Measurements from ENCODE around the gene NMNAT3.

Gene NMNAT3

GRCh38 chr3:139528924-139529323 lies 148.8 kb downstream of the NMNAT3 start:
- no peak overlapping the region for H3K9ac ChIP-seq
- no peaks in the 10 kb centered on the region for H3K9me3 ChIP-seq (replicated peaks in 1 of 11)
- H3K4me3 ChIP-seq, result no peak overlapping the region
- H3K27me3 ChIP-seq, result peaks cover 0 to 3% (median 0%) of the 10 kb centered on the region in 11 experiments; a peak in 1 of 22 replicates
- TF ChIP-seq Cebpa-rat (IDR thresholded peaks at IDR 0.05), result no peak
- no peak overlapping the region for H3K27ac ChIP-seq
- H3K4me1 ChIP-seq, result peaks cover 3 to 11% (median 4%) of the 10 kb centered on the region in 10 experiments; a peak in 17 of 20 replicates
- no peaks in the 10 kb centered on the region for H3K36me3 ChIP-seq
- no peaks in the 10 kb centered on the region for H4K20me1 ChIP-seq
- H3K4me2 ChIP-seq, result no peak overlapping the region

DNA sequence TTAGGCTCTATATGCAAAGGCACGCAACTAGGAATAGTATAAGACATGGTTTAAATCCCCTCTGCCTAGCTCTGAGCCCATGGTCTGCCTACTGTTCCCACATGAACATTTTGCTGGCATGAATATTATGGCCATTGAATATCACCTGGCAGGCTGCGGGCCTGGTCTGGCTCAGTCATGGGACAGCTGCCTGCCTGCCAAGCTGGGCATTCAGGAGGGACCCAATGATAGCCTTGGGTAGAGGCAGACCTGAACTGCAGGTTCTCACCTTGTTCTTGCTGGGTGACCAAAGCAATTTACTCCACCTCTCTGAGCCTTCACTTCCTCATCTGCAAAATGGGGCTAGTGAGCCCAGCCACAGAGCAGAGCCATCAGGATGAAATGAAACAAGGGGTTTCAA lies 149.5 kb downstream of the NMNAT3 start:
- Histone ChIP-seq H3K9ac (no peak overlapping the region), H3K36me3 (no peaks in the 10 kb centered on the region), H3K27me3 (peaks cover 0 to 3% (median 0%) of the 10 kb centered on the region in 11 experiments; a peak in 1 of 22 replicates), H3K9me3 (replicated peaks in 1 of 11) (peaks cover 0 to 2% (median 0%) of the 10 kb centered on the region in 11 experiments; a peak in 1 of 22 replicates), H3K4me1 (peaks cover 0 to 11% (median 0%) of the 10 kb centered on the region in 10 experiments; a peak in 6 of 20 replicates), H3K4me2 (no peak overlapping the region), H3K27ac (no peak overlapping the region), H4K20me1 (no peaks in the 10 kb centered on the region), H3K4me3 (no peak overlapping the region)
- no peak for TF ChIP-seq Cebpa-rat (IDR thresholded peaks at IDR 0.05)

GRCh38 chr3:139527265-139527664 lies 150.5 kb downstream of the NMNAT3 start:
- Histone ChIP-seq H3K4me2 (peak overlapping the region in 2 of 11 experiments; percentile 50 to 61; a peak in 4 of 22 replicates), H3K9ac (no peak overlapping the region), H3K27me3 (peaks cover 0 to 3% (median 0%) of the 10 kb centered on the region in 11 experiments; a peak in 1 of 22 replicates), H3K36me3 (no peaks in the 10 kb centered on the region), H3K4me3 (no peak overlapping the region), H3K27ac (no peak overlapping the region), H3K9me3 (replicated peaks in 1 of 11) (peaks cover 0 to 6% (median 0%) of the 10 kb centered on the region in 11 experiments; a peak in 1 of 22 replicates), H4K20me1 (no peaks in the 10 kb centered on the region), H3K4me1 (peaks cover 0 to 18% (median 0%) of the 10 kb centered on the region in 10 experiments; a peak in 6 of 20 replicates)
- TF ChIP-seq Cebpa-rat (IDR thresholded peaks at IDR 0.05), result no peak

DNA sequence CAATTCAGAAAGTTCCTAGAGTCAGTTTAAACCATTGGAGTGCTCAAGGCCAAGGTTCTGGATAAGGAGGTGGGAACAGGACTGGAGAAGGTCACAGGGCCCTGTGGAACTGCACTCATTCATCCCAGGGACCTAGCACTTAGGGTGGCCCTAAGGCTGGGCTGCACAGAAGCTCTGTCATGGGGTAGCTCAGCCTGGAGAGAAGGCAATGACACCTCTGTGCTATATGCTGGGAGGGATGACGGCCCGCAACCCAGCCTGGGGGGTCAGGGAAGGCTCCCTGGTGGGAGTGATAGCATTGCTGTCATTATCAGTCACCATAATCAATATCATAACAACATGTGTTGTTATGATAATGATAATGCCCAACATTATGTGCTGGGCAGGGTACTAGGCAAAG lies 151.6 kb downstream of the NMNAT3 start:
- Histone ChIP-seq H3K4me1 (peaks cover 0 to 29% (median 6%) of the 10 kb centered on the region in 10 experiments; a peak in 10 of 20 replicates), H3K9ac (no peak overlapping the region), H3K9me3 (replicated peaks in 1 of 11) (peaks cover 0 to 6% (median 0%) of the 10 kb centered on the region in 11 experiments; a peak in 1 of 22 replicates), H3K4me2 (no peak overlapping the region), H3K4me3 (no peak overlapping the region), H3K27ac (no peak overlapping the region), H3K36me3 (no peaks in the 10 kb centered on the region), H4K20me1 (no peaks in the 10 kb centered on the region), H3K27me3 (peaks cover 0 to 3% (median 0%) of the 10 kb centered on the region in 11 experiments; a peak in 1 of 22 replicates)
- no peak for TF ChIP-seq Cebpa-rat (IDR thresholded peaks at IDR 0.05)

GRCh38 chr3:139524841-139525636 lies 152.7 kb downstream of the NMNAT3 start:
- no peak for TF ChIP-seq Cebpa-rat (IDR thresholded peaks at IDR 0.05)
- H3K4me3 ChIP-seq, result no peak overlapping the region
- H3K9me3 ChIP-seq (replicated peaks in 1 of 11), result peaks cover 0 to 6% (median 0%) of the 10 kb centered on the region in 11 experiments; a peak in 1 of 22 replicates
- H3K27ac ChIP-seq, result no peak overlapping the region
- no peak overlapping the region for H3K9ac ChIP-seq
- H4K20me1 ChIP-seq, result no peaks in the 10 kb centered on the region
- H3K36me3 ChIP-seq, result no peaks in the 10 kb centered on the region
- peaks cover 0 to 39% (median 9%) of the 10 kb centered on the region in 10 experiments; a peak in 12 of 20 replicates for H3K4me1 ChIP-seq
- H3K4me2 ChIP-seq, result no peak overlapping the region
- peaks cover 0 to 3% (median 0%) of the 10 kb centered on the region in 11 experiments; a peak in 1 of 22 replicates for H3K27me3 ChIP-seq

DNA sequence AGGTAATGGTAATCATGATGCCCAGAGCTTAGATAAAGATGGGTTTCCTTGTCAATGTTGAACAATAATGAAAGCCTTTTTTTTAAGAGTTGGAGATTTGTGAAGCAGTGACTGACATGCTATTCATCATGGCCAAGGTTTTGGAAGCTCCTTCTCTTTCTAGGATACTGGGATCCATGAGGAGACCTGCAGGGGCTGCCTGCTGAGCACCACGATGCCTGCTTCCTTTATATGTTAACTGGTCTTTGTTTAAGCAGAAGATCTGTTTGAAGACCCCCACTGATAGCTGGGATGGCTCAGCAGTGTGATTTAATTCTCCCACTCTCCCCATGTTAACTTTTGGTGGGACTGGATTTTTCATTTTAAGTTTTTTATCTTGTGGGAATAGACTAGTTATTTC lies 154.1 kb downstream of the NMNAT3 start:
- Histone ChIP-seq H4K20me1 (no peaks in the 10 kb centered on the region), H3K4me3 (no peak overlapping the region), H3K36me3 (no peaks in the 10 kb centered on the region), H3K4me1 (peaks cover 0 to 49% (median 9%) of the 10 kb centered on the region in 10 experiments; a peak in 12 of 20 replicates), H3K27me3 (peaks cover 0 to 3% (median 0%) of the 10 kb centered on the region in 11 experiments; a peak in 1 of 22 replicates), H3K4me2 (no peak overlapping the region), H3K9me3 (replicated peaks in 1 of 11) (peaks cover 0 to 6% (median 0%) of the 10 kb centered on the region in 11 experiments; a peak in 1 of 22 replicates), H3K9ac (no peak overlapping the region), H3K27ac (no peak overlapping the region)
- TF ChIP-seq Cebpa-rat (IDR thresholded peaks at IDR 0.05), result no peak

- Histone ChIP-seq H3K9me3 (replicated peaks in 1 of 11) (peaks cover 0 to 6% (median 0%) of the 10 kb centered on the region in 11 experiments; a peak in 1 of 22 replicates), H3K4me2 (peak overlapping the region in 2 of 11 experiments; percentile 69 to 75; a peak in 2 of 22 replicates), H3K4me1 (peaks cover 0 to 49% (median 9%) of the 10 kb centered on the region in 10 experiments; a peak in 12 of 20 replicates), H3K9ac (no peak overlapping the region), H3K27me3 (peaks cover 0 to 3% (median 0%) of the 10 kb centered on the region in 11 experiments; a peak in 1 of 22 replicates), H4K20me1 (no peaks in the 10 kb centered on the region), H3K4me3 (no peak overlapping the region), H3K36me3 (no peaks in the 10 kb centered on the region), H3K27ac (no peak overlapping the region)
- no peak for TF ChIP-seq Cebpa-rat (IDR thresholded peaks at IDR 0.05)
Observed at GRCh38 chr3:139523166-139523565, 154.6 kb downstream of the NMNAT3 start.

- Histone ChIP-seq H3K4me3 (no peak overlapping the region), H3K27ac (peak overlapping the region in 3 of 11 experiments; percentile 53 to 64 (median 55); a peak in 4 of 22 replicates), H3K4me2 (peak overlapping the region in 3 of 11 experiments; percentile 69 to 76 (median 75); a peak in 6 of 22 replicates), H4K20me1 (no peaks in the 10 kb centered on the region), H3K27me3 (peaks cover 0 to 3% (median 0%) of the 10 kb centered on the region in 11 experiments; a peak in 1 of 22 replicates), H3K4me1 (peaks cover 0 to 47% (median 9%) of the 10 kb centered on the region in 10 experiments; a peak in 12 of 20 replicates), H3K9me3 (replicated peaks in 1 of 11) (peaks cover 0 to 6% (median 0%) of the 10 kb centered on the region in 11 experiments; a peak in 1 of 22 replicates), H3K9ac (no peak overlapping the region), H3K36me3 (no peaks in the 10 kb centered on the region)
- no peak for TF ChIP-seq Cebpa-rat (IDR thresholded peaks at IDR 0.05)
Observed at GRCh38 chr3:139522421-139522820, 155.4 kb downstream of the NMNAT3 start.

GRCh38 chr3:139521816-139522215 lies 156.0 kb downstream of the NMNAT3 start:
- TF ChIP-seq Cebpa-rat (IDR thresholded peaks at IDR 0.05), result no peak
- Histone ChIP-seq H3K27ac (peak overlapping the region in 6 of 11 experiments; percentile 22 to 64 (median 54); a peak in 10 of 22 replicates), H3K9me3 (replicated peaks in 1 of 11) (peaks cover 0 to 6% (median 0%) of the 10 kb centered on the region in 11 experiments; a peak in 1 of 22 replicates), H3K9ac (no peak overlapping the region), H3K27me3 (peaks cover 0 to 3% (median 0%) of the 10 kb centered on the region in 11 experiments; a peak in 1 of 22 replicates), H3K4me2 (peak overlapping the region in 4 of 11 experiments; percentile 55 to 76 (median 72); a peak in 8 of 22 replicates), H3K4me1 (peaks cover 0 to 41% (median 9%) of the 10 kb centered on the region in 10 experiments; a peak in 12 of 20 replicates), H3K36me3 (no peaks in the 10 kb centered on the region), H4K20me1 (no peaks in the 10 kb centered on the region), H3K4me3 (no peak overlapping the region)

Measured in BLaER1 treated with 17β-estradiol and CSF1 and Interleukin-3, amounts not matched to agents 10 nM and 100 nM (cell line).